ENCODE results near the gene TMEM256.

The TMEM256 gene

GRCh38 chr17:7407485-7408251 is 3.8 kb upstream of the TMEM256 start, which contains the start of gene NLGN2:
Gene NLGN2 (plus strand): TSS chr17:7407845. CDS start chr17:7408256, 411 bp downstream.
- no peak for DNase-seq (ENCODE audit: low read depth)

GRCh38 chr17:7407082-7407481 is 3.2 kb upstream of the TMEM256 start:
- DNase-seq (ENCODE audit: low read depth), result no peak

GRCh38 chr17:7406235-7406825 is 2.4 kb upstream of the TMEM256 start:
- DNase-seq (ENCODE audit: low read depth), result no peak

GRCh38 chr17:7405350-7406234 is 1.7 kb upstream of the TMEM256 start:
- DNase-seq (ENCODE audit: low read depth), result no peak

GRCh38 chr17:7404737-7405349 is 946 bp upstream of the TMEM256 start:
- no peak for DNase-seq (ENCODE audit: low read depth)

GRCh38 chr17:7403727-7403976 is 245 bp downstream of the TMEM256 start:
- no peak for DNase-seq (ENCODE audit: low read depth)

- DNase-seq (ENCODE audit: low read depth), result no peak
Observed at GRCh38 chr17:7403043-7403726, 712 bp downstream of the TMEM256 start.

GRCh38 chr17:7398612-7399011 is 5.3 kb downstream of the TMEM256 start:
- DNase-seq (ENCODE audit: low read depth), result no peak

- DNase-seq (ENCODE audit: low read depth), result no peak
Observed at GRCh38 chr17:7396147-7396546, 7.8 kb downstream of the TMEM256 start.

- DNase-seq (ENCODE audit: low read depth), result peak; percentile 65
Observed at GRCh38 chr17:7394452-7395191, 9.3 kb downstream of the TMEM256 start, which contains the start of gene PLSCR3. Gene PLSCR3 (minus strand): TSS chr17:7394525. CDS start chr17:7394110, 415 bp downstream.

GRCh38 chr17:7393613-7394451 is 10.1 kb downstream of the TMEM256 start:
- DNase-seq (ENCODE audit: low read depth), result peak; percentile 30

GRCh38 chr17:7392696-7393612 is 10.9 kb downstream of the TMEM256 start:
- DNase-seq (ENCODE audit: low read depth), result no peak

GRCh38 chr17:7391307-7391706 is 12.6 kb downstream of the TMEM256 start:
- no peak for DNase-seq (ENCODE audit: low read depth)

GRCh38 chr17:7389924-7390910 is 13.7 kb downstream of the TMEM256 start:
- DNase-seq (ENCODE audit: low read depth), result no peak

GRCh38 chr17:7388856-7389255 is 15.0 kb downstream of the TMEM256 start:
- no peak for DNase-seq (ENCODE audit: low read depth)

GRCh38 chr17:7384489-7385081 is 19.3 kb downstream of the TMEM256 start:
- DNase-seq (ENCODE audit: low read depth), result no peak

GRCh38 chr17:7383742-7384488 is 20.0 kb downstream of the TMEM256 start:
- peak; percentile 48 for DNase-seq (ENCODE audit: low read depth)

Data from stimulated activated CD8-positive, alpha-beta memory T cell treated with anti-CD3 and anti-CD28 coated beads, Interleukin-15, amount 100 ng/mL, for 1 hour (primary cell).